ENCODE results near the gene GRM4.

Gene GRM4

GRCh38 chr6:34067814-34068213 lies 78.1 kb downstream of the GRM4 start:
- peaks cover 40% of the 10 kb centered on the region for H3K4me1 ChIP-seq
- H3K36me3 ChIP-seq, result no peaks in the 10 kb centered on the region
- peaks cover 9% of the 10 kb centered on the region; the same call in 1 of the 2 replicates for H4K20me1 ChIP-seq
- H3K4me3 ChIP-seq, result no peak overlapping the region
- H3K27me3 ChIP-seq, result no peaks in the 10 kb centered on the region
- H3K9ac ChIP-seq, result no peak overlapping the region
- H3K4me2 ChIP-seq, result no peak overlapping the region
- H3K9me3 ChIP-seq, result no peaks in the 10 kb centered on the region
- H3K27ac ChIP-seq, result no peak overlapping the region
- no peak for TF ChIP-seq Cebpa-rat (IDR thresholded peaks at IDR 0.05)

- Histone ChIP-seq H3K27me3 (no peaks in the 10 kb centered on the region), H3K27ac (no peak overlapping the region), H3K9me3 (no peaks in the 10 kb centered on the region), H3K4me3 (no peak overlapping the region), H3K4me2 (no peak overlapping the region), H4K20me1 (peaks cover 9% of the 10 kb centered on the region; the same call in 1 of the 2 replicates), H3K4me1 (peaks cover 40% of the 10 kb centered on the region), H3K36me3 (no peaks in the 10 kb centered on the region), H3K9ac (no peak overlapping the region)
- TF ChIP-seq Cebpa-rat (IDR thresholded peaks at IDR 0.05), result no peak
Observed at GRCh38 chr6:34066772-34067770, 78.8 kb downstream of the GRM4 start.

GRCh38 chr6:34066218-34066571 lies 79.7 kb downstream of the GRM4 start:
- no peaks in the 10 kb centered on the region for H3K36me3 ChIP-seq
- no peak for TF ChIP-seq Cebpa-rat (IDR thresholded peaks at IDR 0.05)
- H3K27me3 ChIP-seq, result no peaks in the 10 kb centered on the region
- H3K9ac ChIP-seq, result no peak overlapping the region
- H4K20me1 ChIP-seq, result peaks cover 9% of the 10 kb centered on the region; the same call in 1 of the 2 replicates
- no peak overlapping the region for H3K27ac ChIP-seq
- peaks cover 40% of the 10 kb centered on the region for H3K4me1 ChIP-seq
- H3K4me3 ChIP-seq, result no peak overlapping the region
- H3K9me3 ChIP-seq, result no peaks in the 10 kb centered on the region
- peak overlapping the region; percentile 66 for H3K4me2 ChIP-seq

GRCh38 chr6:34065466-34066217 lies 80.2 kb downstream of the GRM4 start:
- peak overlapping the region; percentile 66 for H3K4me2 ChIP-seq
- H3K4me3 ChIP-seq, result no peak overlapping the region
- TF ChIP-seq Cebpa-rat (IDR thresholded peaks at IDR 0.05), result no peak
- peaks cover 45% of the 10 kb centered on the region for H3K4me1 ChIP-seq
- no peaks in the 10 kb centered on the region for H3K36me3 ChIP-seq
- H3K9me3 ChIP-seq, result no peaks in the 10 kb centered on the region
- H3K27me3 ChIP-seq, result no peaks in the 10 kb centered on the region
- no peak overlapping the region for H3K27ac ChIP-seq
- peaks cover 9% of the 10 kb centered on the region; the same call in 1 of the 2 replicates for H4K20me1 ChIP-seq
- H3K9ac ChIP-seq, result no peak overlapping the region

- Histone ChIP-seq H3K9me3 (no peaks in the 10 kb centered on the region), H3K4me1 (peaks cover 48% of the 10 kb centered on the region), H3K36me3 (no peaks in the 10 kb centered on the region), H3K27ac (no peak overlapping the region), H3K4me2 (0 out of 2 replicates have a peak overlapping the region, but pooled peaks have one; percentile 66), H3K4me3 (no peak overlapping the region), H4K20me1 (peaks cover 9% of the 10 kb centered on the region; the same call in 1 of the 2 replicates), H3K9ac (no peak overlapping the region), H3K27me3 (no peaks in the 10 kb centered on the region)
- TF ChIP-seq Cebpa-rat (IDR thresholded peaks at IDR 0.05), result no peak
Observed at GRCh38 chr6:34064675-34065074, 81.2 kb downstream of the GRM4 start.

- Histone ChIP-seq H3K27ac (no peak overlapping the region), H3K4me1 (peaks cover 48% of the 10 kb centered on the region), H4K20me1 (peaks cover 9% of the 10 kb centered on the region; the same call in 1 of the 2 replicates), H3K4me2 (no peak overlapping the region), H3K9ac (no peak overlapping the region), H3K4me3 (no peak overlapping the region), H3K36me3 (no peaks in the 10 kb centered on the region), H3K27me3 (no peaks in the 10 kb centered on the region), H3K9me3 (no peaks in the 10 kb centered on the region)
- TF ChIP-seq Cebpa-rat (IDR thresholded peaks at IDR 0.05), result no peak
Observed at GRCh38 chr6:34063651-34064050, 82.2 kb downstream of the GRM4 start.

- peaks cover 9% of the 10 kb centered on the region; the same call in 1 of the 2 replicates for H4K20me1 ChIP-seq
- no peaks in the 10 kb centered on the region for H3K9me3 ChIP-seq
- no peak overlapping the region for H3K4me3 ChIP-seq
- H3K36me3 ChIP-seq, result no peaks in the 10 kb centered on the region
- no peak overlapping the region for H3K27ac ChIP-seq
- H3K4me2 ChIP-seq, result no peak overlapping the region
- TF ChIP-seq Cebpa-rat (IDR thresholded peaks at IDR 0.05), result no peak
- peaks cover 54% of the 10 kb centered on the region for H3K4me1 ChIP-seq
- H3K27me3 ChIP-seq, result no peaks in the 10 kb centered on the region; the same call in 1 of the 2 replicates
- no peak overlapping the region for H3K9ac ChIP-seq
Observed at GRCh38 chr6:34062815-34063214, 83.1 kb downstream of the GRM4 start.

GRCh38 chr6:34062156-34062555 lies 83.7 kb downstream of the GRM4 start:
- Histone ChIP-seq H3K9me3 (no peaks in the 10 kb centered on the region), H3K9ac (no peak overlapping the region), H3K4me3 (no peak overlapping the region), H4K20me1 (peaks cover 9% of the 10 kb centered on the region; the same call in 1 of the 2 replicates), H3K27me3 (no peaks in the 10 kb centered on the region; the same call in 1 of the 2 replicates), H3K4me2 (no peak overlapping the region), H3K27ac (no peak overlapping the region), H3K36me3 (no peaks in the 10 kb centered on the region), H3K4me1 (peaks cover 61% of the 10 kb centered on the region)
- TF ChIP-seq Cebpa-rat (IDR thresholded peaks at IDR 0.05), result no peak

- Histone ChIP-seq H3K4me2 (no peak overlapping the region), H4K20me1 (peaks cover 9% of the 10 kb centered on the region; the same call in 1 of the 2 replicates), H3K27me3 (no peaks in the 10 kb centered on the region; the same call in 1 of the 2 replicates), H3K9ac (no peak overlapping the region), H3K36me3 (no peaks in the 10 kb centered on the region), H3K9me3 (no peaks in the 10 kb centered on the region), H3K4me3 (no peak overlapping the region), H3K27ac (no peak overlapping the region), H3K4me1 (peaks cover 65% of the 10 kb centered on the region)
- no peak for TF ChIP-seq Cebpa-rat (IDR thresholded peaks at IDR 0.05)
Observed at GRCh38 chr6:34061348-34061747, 84.5 kb downstream of the GRM4 start.

All from BLaER1 (cell line).